Measurements from ENCODE around the gene RAC3. TPM values are rescaled to one million over a fixed set of nuclear protein-coding genes. Genes with fewer than 3 reads are reported as not detected.
A peak's percentile ranks its signal among the peaks of the same experiment; 100 is the strongest.

The RAC3 gene
- total and polyA plus RNA-seq, 2 experiments from 2014 or later: 5.5 to 11.8 TPM

DNA sequence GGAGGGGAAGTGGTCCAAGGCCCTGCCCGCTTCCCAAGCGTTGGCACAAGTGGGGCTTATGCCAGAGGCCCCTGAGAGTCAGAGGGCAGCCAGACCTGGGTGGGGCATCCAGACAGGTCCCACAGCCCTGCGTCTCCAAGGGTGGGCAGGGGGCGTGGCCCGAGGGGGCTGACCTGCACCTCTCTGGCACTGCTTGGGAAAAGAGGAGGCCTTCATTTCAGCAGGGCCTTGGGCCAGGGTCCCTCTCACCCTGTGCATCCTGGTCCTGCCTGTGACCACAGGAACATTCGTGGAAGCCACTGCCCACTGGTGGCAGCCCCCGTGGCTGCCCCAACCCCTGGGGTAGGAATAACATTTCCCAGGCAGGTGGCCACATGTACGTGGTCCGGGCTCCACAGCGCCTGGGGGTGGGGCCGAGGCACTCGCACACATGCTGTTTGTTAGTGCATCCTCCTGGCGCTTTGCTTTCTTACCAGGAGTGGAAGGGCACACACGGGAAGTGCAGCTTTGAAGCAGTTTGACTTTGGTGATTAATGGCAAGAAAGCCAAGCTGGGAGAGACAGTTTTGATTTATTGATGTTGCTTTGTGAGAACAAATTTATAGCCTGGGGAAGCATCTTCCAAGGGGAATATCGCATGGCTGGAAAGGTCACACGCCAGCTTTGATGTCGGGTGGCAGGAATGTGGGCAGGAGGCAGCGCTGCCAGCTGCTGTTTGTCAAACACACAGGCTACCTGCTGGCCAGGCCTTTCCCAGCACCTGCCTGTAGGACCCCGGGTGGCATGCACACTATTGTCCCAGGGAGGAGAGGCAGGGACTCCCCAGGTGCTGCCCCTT lies 13.1 kb upstream of the RAC3 start:
- Histone ChIP-seq H2AFZ (no peak overlapping the region), H3K4me2 (no peak overlapping the region), H4K20me1 (ENCODE audit: insufficient read depth, poor library complexity, severe bottlenecking) (no peaks in the 10 kb centered on the region), H3K9me2 (replicated peaks; ENCODE audit: insufficient read depth) (no peaks in the 10 kb centered on the region), H3K36me3 (replicated peaks; ENCODE audit: insufficient read depth, low read depth) (no peaks in the 10 kb centered on the region), H3K79me2 (peaks cover 11% of the 10 kb centered on the region), H3K27me3 (no peaks in the 10 kb centered on the region), H3K4me1 (ENCODE audit: insufficient read depth) (peaks cover 9% of the 10 kb centered on the region), H3K9me3 (ENCODE audit: low read depth) (no peaks in the 10 kb centered on the region), H3K27ac (no peak overlapping the region), H3K4me3 (no peak overlapping the region)
- no peak for DNase-seq (ENCODE audit: low spot score)
- 85% methylated on average over 19 of the region's 19 CpGs for WGBS (ENCODE audit: low lambda C conversion rate, missing lambda C conversion rate)
- TF ChIP-seq EZH2 (IDR thresholded peaks at IDR 0.05; ENCODE audit: borderline replicate concordance): no peak
- TF ChIP-seq, protein P1, sequence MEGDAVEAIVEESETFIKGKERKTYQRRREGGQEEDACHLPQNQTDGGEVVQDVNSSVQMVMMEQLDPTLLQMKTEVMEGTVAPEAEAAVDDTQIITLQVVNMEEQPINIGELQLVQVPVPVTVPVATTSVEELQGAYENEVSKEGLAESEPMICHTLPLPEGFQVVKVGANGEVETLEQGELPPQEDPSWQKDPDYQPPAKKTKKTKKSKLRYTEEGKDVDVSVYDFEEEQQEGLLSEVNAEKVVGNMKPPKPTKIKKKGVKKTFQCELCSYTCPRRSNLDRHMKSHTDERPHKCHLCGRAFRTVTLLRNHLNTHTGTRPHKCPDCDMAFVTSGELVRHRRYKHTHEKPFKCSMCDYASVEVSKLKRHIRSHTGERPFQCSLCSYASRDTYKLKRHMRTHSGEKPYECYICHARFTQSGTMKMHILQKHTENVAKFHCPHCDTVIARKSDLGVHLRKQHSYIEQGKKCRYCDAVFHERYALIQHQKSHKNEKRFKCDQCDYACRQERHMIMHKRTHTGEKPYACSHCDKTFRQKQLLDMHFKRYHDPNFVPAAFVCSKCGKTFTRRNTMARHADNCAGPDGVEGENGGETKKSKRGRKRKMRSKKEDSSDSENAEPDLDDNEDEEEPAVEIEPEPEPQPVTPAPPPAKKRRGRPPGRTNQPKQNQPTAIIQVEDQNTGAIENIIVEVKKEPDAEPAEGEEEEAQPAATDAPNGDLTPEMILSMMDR (IDR thresholded peaks at IDR 0.05; ENCODE audit: poor library complexity): no peak
- no peak for TF ChIP-seq EZH2phosphoT487 (IDR thresholded peaks at IDR 0.05; ENCODE audit: low read depth, severe bottlenecking, unreplicated experiment)

DNA sequence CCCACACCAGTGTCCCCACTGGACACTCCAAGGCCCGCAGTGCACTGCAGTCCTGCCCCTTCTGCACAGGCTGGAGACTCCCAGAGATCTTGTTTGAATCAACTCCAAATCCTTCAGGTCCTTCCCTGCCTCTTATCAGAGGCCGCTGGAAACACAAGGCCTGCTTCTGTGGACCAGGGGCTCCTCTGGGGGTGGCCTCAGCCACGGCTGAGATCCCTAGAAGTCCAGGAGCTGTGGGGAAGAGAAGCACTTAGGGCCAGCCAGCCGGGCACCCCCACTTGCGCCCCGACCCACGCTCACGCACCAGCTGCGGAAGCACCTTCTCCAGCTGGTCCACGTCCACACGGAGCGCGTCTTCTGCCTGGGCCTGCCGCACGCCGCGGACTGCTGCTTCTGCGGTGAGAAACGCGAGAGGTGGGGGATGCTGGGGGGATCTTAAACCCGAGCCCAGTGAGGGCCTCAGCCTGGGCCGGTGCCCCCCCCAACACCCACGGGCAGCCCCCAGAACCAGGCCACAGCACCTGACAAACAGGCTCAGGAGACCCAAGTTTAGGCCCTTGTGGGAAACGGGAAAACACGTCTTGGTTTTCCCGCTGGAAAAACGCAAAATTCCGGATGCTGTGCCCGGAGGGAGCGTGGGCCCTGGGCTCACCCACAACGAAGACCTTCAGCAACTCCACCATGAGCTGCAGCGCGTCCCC lies 12.3 kb upstream of the RAC3 start:
- no peak overlapping the region for H3K27ac ChIP-seq

DNA sequence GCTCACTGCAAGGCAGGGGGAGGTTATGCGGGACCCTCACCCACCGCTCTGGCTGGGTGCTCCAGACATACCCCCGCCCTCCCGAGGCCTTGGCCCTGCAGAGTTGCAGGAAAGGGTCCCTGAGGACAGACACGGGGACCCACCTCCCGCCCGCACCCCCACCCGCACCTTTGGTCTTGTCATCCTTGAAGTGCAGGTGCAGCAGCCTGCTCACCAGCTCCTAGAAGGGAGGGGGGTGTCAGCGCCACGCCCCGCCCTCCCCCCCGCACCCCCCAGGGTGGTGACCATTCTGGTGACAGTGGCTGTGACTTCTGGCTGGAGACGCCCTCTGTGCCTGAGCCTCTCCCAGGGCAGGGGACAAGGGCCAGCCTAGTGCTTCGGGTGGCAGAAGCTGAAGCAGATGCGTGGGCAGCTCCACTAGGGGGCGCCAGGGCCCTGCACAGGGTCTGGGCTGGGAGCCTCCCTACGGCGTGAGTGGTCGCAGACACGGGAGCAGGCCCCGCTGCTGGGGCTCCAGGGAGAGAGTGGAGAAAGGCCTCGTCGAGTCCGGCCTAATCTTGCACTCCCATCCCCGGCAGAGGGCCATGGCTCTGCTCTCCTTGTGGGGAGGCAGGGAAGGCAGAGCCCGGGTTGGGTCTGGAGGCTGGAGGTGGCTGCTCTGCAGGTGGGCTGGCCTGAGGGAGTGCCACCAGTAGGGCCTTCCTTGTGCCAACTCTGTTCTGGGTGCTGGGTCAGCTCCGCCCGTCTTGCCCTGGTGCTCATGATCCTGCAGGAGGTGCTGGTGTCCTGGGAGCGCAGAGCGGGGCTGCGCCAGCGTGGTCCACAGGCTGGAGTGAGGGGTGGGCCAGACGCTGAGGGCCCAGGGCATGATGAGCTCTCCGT lies 11.5 kb upstream of the RAC3 start:
- Histone ChIP-seq H3K9me2 (replicated peaks; ENCODE audit: insufficient read depth) (no peaks in the 10 kb centered on the region), H3K4me1 (ENCODE audit: insufficient read depth) (peaks cover 19% of the 10 kb centered on the region), H3K9me3 (ENCODE audit: low read depth) (no peaks in the 10 kb centered on the region), H3K36me3 (replicated peaks; ENCODE audit: insufficient read depth, low read depth) (no peaks in the 10 kb centered on the region), H4K20me1 (ENCODE audit: insufficient read depth, poor library complexity, severe bottlenecking) (no peaks in the 10 kb centered on the region), H3K79me2 (peaks cover 11% of the 10 kb centered on the region), H3K4me3 (no peak overlapping the region), H3K4me2 (no peak overlapping the region), H3K27me3 (no peaks in the 10 kb centered on the region), H2AFZ (no peak overlapping the region), H3K27ac (no peak overlapping the region)
- 76% methylated on average over 26 of the region's 34 CpGs for WGBS (ENCODE audit: low lambda C conversion rate, missing lambda C conversion rate)
- DNase-seq (ENCODE audit: low spot score): peak; percentile 79
- TF ChIP-seq EZH2 (IDR thresholded peaks at IDR 0.05; ENCODE audit: borderline replicate concordance) (no peak), EZH2phosphoT487 (IDR thresholded peaks at IDR 0.05; ENCODE audit: low read depth, severe bottlenecking, unreplicated experiment) (no peak)
- TF ChIP-seq, protein P1 (IDR thresholded peaks at IDR 0.05; ENCODE audit: poor library complexity): peak; percentile 61

More for the DNA sequence above, 12.3 kb upstream of the RAC3 start:
- Histone ChIP-seq H2AFZ (no peak overlapping the region), H4K20me1 (ENCODE audit: insufficient read depth, poor library complexity, severe bottlenecking) (no peaks in the 10 kb centered on the region), H3K79me2 (peaks cover 11% of the 10 kb centered on the region), H3K4me2 (no peak overlapping the region), H3K4me3 (no peak overlapping the region), H3K9me2 (replicated peaks; ENCODE audit: insufficient read depth) (no peaks in the 10 kb centered on the region), H3K27me3 (no peaks in the 10 kb centered on the region), H3K36me3 (replicated peaks; ENCODE audit: insufficient read depth, low read depth) (no peaks in the 10 kb centered on the region), H3K4me1 (ENCODE audit: insufficient read depth) (peaks cover 16% of the 10 kb centered on the region), H3K9me3 (ENCODE audit: low read depth) (no peaks in the 10 kb centered on the region)
- TF ChIP-seq EZH2 (IDR thresholded peaks at IDR 0.05; ENCODE audit: borderline replicate concordance) (no peak), EZH2phosphoT487 (IDR thresholded peaks at IDR 0.05; ENCODE audit: low read depth, severe bottlenecking, unreplicated experiment) (no peak)
- TF ChIP-seq, protein P1 (IDR thresholded peaks at IDR 0.05; ENCODE audit: poor library complexity): no peak
- WGBS (ENCODE audit: low lambda C conversion rate, missing lambda C conversion rate): 94% methylated on average over 31 of the region's 33 CpGs
- no peak for DNase-seq (ENCODE audit: low spot score)
